NT2/D1 (cell line): Measurements from ENCODE around the gene CLRN3.

Experiments used
- SUZ12 ChIP-seq: IDR thresholded peaks from 2 replicates; pipeline ENCODE4 v1.6.1; 2011; ENCODE audit not compliant: insufficient read length, insufficient read depth; ENCODE audit errors: extremely low read depth
- YY1 ChIP-seq: IDR thresholded peaks from 2 replicates; pipeline ENCODE4 v1.6.1; 2011; ENCODE audit not compliant: insufficient read length, insufficient read depth
- ZNF274 ChIP-seq: IDR thresholded peaks from 2 replicates; pipeline ENCODE4 v1.6.1; 2011; ENCODE audit warnings: mild to moderate bottlenecking, low read depth, low read length

- TF ChIP-seq YY1 (no peak), ZNF274 (no peak), SUZ12 (no peak)
Observed at GRCh38 chr10:127926455-127926854, 33.7 kb upstream of the CLRN3 start.
